Smooth muscle cell (in vitro differentiated cells): ENCODE measurements around the gene LCN1. TPM values are rescaled to one million over a fixed set of nuclear protein-coding genes. Genes with fewer than 3 reads are reported as not detected.

ENCODE experiments used
- DNase-seq: peaks from one replicate; lab custom pipeline; 2025; ENCODE audit not compliant: unreplicated experiment; lab: John Stamatoyannopoulos, UW
- H2AFZ ChIP-seq: fragments of 200-600 bp; sonication (generic); 2 replicates; pipeline ENCODE4 v1.6.0; 2016; ENCODE audit warnings: antibody characterized with exemption, low read depth, mild to moderate bottlenecking
- H3F3A ChIP-seq: fragments of 200-600 bp; sonication (generic); 2 replicates; pipeline ENCODE4 v1.6.0; 2017; ENCODE audit warnings: antibody characterized with exemption, low read depth
- H3K27ac ChIP-seq: fragments of 200-600 bp; sonication (generic); 2 replicates; pipeline ENCODE4 v1.5.1; 2016; ENCODE audit warnings: low read depth, mild to moderate bottlenecking
- H3K27me3 ChIP-seq: fragments of 200-600 bp; sonication (generic); 2 replicates; pipeline ENCODE4 v1.6.1; 2016; ENCODE audit warnings: low read depth, mild to moderate bottlenecking
- H3K36me3 ChIP-seq: fragments of 200-600 bp; sonication (generic); 2 replicates; pipeline ENCODE4 v1.5.1; 2016; ENCODE audit warnings: low read depth
- H3K4me1 ChIP-seq: fragments of 200-600 bp; sonication (generic); 2 replicates; pipeline ENCODE4 v1.5.1; 2016; ENCODE audit warnings: low read depth
- H3K4me2 ChIP-seq: fragments of 200-600 bp; sonication (generic); 2 replicates; pipeline ENCODE4 v1.6.0; 2016; ENCODE audit warnings: mild to moderate bottlenecking
- H3K4me3 ChIP-seq: fragments of 200-600 bp; sonication (generic); 2 replicates; pipeline ENCODE4 v1.5.1; 2016; ENCODE audit warnings: mild to moderate bottlenecking
- H3K79me2 ChIP-seq: fragments of 200-600 bp; sonication (generic); 2 replicates; pipeline ENCODE4 v1.6.0; 2016; ENCODE audit warnings: low read depth, mild to moderate bottlenecking
- H3K9ac ChIP-seq: fragments of 200-600 bp; sonication (generic); 2 replicates; pipeline ENCODE4 v1.6.0; 2016; ENCODE audit warnings: low read depth
- H3K9me3 ChIP-seq: fragments of 200-600 bp; sonication (generic); replicated peaks from 2 replicates; pipeline ENCODE4 v1.5.1; 2016; ENCODE audit warnings: low read depth
- H4K20me1 ChIP-seq: fragments of 200-600 bp; sonication (generic); 2 replicates; pipeline ENCODE4 v1.6.0; 2016; ENCODE audit warnings: low read depth
- WGBS: methylation state at CpG from one replicate; pipeline ENCODE4 v1.1.7; 2016; ENCODE audit warnings: low lambda C conversion rate; 5-methylcytosine and 5-hydroxymethylcytosine counted together
- polyA plus RNA-seq: library from polyadenylated mRNA; unstranded; fragments of >200 nt; fragmentation: Nextera tagmentation; extraction: Ambion mirVana; gene quantifications from 2 replicates; pipeline ENCODE4 v1.2.1, GENCODE V29; 2016
- total RNA-seq: library from RNA; depleted of rRNA; stranded (reverse); fragments of >200 nt; gene quantifications from 2 replicates; pipeline ENCODE4 v1.2.3, GENCODE V29; 2014
- TF ChIP-seq, protein P1 (sequence below): fragments of 200-600 bp; sonication (generic); IDR thresholded peaks from 2 replicates; pipeline ENCODE4 v1.5.1; 2017; ENCODE audit warnings: borderline replicate concordance, mild to moderate bottlenecking, antibody characterized with exemption; ENCODE audit not compliant: insufficient read depth, poor library complexity, severe bottlenecking

LCN1 gene
- total and polyA plus RNA-seq, 2 experiments from 2014 or later: 0.85 to 5.6 TPM

DNA sequence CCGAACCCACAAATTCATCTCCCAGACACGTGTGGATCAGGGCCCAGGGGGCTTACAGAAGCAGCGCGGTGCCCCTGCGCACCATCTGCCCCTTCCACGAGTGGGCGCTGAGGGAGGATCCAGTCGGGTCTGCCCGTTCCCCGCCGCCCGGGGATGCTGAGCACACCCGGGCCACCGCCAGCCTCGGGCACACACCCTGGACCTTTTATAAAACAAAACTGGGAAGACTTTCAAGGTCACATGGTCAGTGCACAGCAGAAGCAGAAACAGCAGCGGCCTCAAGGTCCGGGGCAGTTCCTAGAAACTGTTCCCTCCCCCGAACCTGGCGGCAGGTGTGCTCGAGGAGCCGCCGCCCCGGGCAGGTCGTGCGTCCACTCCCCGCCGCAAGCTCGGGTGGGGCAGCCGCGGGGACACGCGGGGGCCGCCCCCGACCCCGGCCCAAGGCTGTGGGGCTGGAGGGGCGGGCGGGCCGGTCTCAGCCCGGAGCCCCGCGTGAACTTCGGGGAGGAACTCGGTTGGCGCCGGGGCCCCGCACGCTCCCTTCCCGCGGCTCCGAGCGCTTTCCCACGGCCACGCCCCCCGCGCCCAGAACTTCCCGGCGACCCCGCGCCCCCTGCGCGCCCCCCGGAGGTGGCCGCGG lies 42.3 kb upstream of the LCN1 start:
- peaks cover 10% of the 10 kb centered on the region for H3K4me1 ChIP-seq
- peak overlapping the region; percentile 94 for H3K4me2 ChIP-seq
- H3K27me3 ChIP-seq: no peaks in the 10 kb centered on the region
- H2AFZ ChIP-seq: no peak overlapping the region
- H3K79me2 ChIP-seq: no peaks in the 10 kb centered on the region
- H3F3A ChIP-seq: no peaks in the 10 kb centered on the region
- peak overlapping the region; percentile 57 for H3K4me3 ChIP-seq
- no peaks in the 10 kb centered on the region for H3K9me3 ChIP-seq
- no peaks in the 10 kb centered on the region for H3K36me3 ChIP-seq
- H4K20me1 ChIP-seq: peaks cover 21% of the 10 kb centered on the region
- TF ChIP-seq, protein P1, sequence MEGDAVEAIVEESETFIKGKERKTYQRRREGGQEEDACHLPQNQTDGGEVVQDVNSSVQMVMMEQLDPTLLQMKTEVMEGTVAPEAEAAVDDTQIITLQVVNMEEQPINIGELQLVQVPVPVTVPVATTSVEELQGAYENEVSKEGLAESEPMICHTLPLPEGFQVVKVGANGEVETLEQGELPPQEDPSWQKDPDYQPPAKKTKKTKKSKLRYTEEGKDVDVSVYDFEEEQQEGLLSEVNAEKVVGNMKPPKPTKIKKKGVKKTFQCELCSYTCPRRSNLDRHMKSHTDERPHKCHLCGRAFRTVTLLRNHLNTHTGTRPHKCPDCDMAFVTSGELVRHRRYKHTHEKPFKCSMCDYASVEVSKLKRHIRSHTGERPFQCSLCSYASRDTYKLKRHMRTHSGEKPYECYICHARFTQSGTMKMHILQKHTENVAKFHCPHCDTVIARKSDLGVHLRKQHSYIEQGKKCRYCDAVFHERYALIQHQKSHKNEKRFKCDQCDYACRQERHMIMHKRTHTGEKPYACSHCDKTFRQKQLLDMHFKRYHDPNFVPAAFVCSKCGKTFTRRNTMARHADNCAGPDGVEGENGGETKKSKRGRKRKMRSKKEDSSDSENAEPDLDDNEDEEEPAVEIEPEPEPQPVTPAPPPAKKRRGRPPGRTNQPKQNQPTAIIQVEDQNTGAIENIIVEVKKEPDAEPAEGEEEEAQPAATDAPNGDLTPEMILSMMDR: peak; percentile 13
- no peak overlapping the region for H3K27ac ChIP-seq
- H3K9ac ChIP-seq: no peak overlapping the region
- DNase-seq: no peak
- WGBS: 15% methylated on average over 19 of the region's 64 CpGs

DNA sequence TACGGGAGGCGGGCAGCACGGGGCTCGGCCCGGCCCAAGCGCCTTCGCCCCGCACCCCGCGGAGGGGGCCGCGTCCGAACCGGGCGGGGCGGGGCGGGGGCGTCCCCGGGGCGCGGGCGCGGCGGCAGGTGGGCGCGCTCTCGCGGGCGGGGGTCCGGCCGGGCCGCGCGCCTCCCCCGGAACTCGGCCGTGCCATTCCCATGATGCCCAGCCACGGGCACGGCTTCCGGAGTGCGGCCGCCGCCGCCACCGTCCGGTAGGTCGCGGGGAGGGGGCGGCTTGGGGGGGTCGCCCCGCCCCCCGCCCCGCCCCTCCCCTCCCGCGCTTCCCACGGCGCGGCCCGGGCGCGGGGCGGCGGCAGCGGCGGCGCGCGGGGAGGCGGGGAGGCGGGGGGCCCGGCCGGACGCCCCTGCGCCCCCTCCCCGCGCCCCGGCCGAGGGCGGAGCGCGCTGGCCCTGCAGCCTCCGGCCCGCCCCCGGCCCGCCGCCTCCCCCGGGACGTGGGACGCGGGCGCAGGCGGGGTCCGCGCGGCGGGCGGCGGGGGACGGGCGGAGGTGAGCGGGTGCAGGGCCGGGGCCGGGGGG lies 41.7 kb upstream of the LCN1 start, which contains the start of gene PPP1R26:
PPP1R26 (plus strand) TSS at position 314 of the 584 bp plus-strand sequence. CDS start 4,729 bp downstream, outside the sequence.
- no peaks in the 10 kb centered on the region for H3F3A ChIP-seq
- peak within 1 kb of the TSS; percentile 48 for H3K9ac ChIP-seq
- no peak for DNase-seq
- peaks cover 21% of the 10 kb centered on the region for H4K20me1 ChIP-seq
- no peaks in the 10 kb centered on the region for H3K79me2 ChIP-seq
- H3K4me3 ChIP-seq: peak within 1 kb of the TSS; percentile 95
- peaks cover 10% of the 10 kb centered on the region for H3K4me1 ChIP-seq
- H3K36me3 ChIP-seq: no peaks in the 10 kb centered on the region
- peak within 1 kb of the TSS; percentile 98 for H3K4me2 ChIP-seq
- no peak within 1 kb of the TSS for H3K27ac ChIP-seq
- whole genome bisulfite sequencing: no CpG with 5 or more reads among the region's 103 CpGs
- H3K9me3 ChIP-seq: no peaks in the 10 kb centered on the region
- no peaks in the 10 kb centered on the region for H3K27me3 ChIP-seq
- H2AFZ ChIP-seq: peak within 1 kb of the TSS; percentile 95
- TF ChIP-seq, protein P1: no peak

DNA sequence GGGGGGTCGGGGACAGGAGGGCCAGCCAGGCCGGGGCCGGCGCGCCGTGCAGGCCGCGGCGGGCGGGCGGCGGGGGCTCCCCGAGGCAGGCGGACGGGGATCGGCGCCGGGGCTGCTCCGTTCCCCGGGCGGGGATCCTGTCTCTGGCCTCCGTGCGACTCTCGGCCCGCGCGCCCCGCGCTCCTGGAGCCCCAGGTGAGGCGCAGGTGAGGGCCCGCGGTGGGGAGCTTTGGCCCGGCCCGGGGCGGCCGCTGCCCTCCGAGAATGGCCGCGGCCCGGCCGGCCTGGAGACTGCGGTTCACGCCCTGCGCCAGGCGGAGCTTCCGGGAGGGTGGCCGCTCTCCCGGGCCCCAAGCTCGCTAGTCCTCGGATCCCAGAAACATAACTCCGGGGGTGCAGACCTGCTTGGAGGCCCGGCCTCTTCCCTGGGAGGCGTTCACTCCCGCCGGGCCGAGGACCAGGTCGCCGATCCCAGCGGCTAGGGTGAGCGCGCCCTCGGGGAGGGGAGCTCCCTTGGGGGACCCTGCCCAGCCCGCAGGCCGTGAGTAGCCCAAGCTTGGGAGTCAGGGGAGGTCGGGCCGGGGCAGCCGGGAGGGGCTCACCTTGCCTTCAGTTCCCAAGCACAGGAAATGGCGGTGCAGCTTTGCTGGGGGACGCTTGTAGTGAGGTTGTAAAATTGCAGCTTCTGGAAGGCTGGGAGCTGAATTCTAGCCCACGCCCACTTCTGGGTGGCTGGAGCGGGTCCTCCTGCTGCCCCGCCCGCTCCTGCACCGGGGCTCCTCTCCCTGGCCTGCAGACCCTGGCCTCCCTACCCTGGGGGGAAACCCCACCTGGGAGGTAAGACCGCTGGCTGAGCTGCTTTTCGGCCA lies 40.9 kb upstream of the LCN1 start:
- DNase-seq: no peak
- peak overlapping the region; percentile 98 for H3K4me2 ChIP-seq
- no peaks in the 10 kb centered on the region for H3K9me3 ChIP-seq
- peak overlapping the region; percentile 95 for H3K4me3 ChIP-seq
- no peak overlapping the region for H3K27ac ChIP-seq
- WGBS: 2% methylated on average over 41 of the region's 76 CpGs
- H3K9ac ChIP-seq: peak overlapping the region; percentile 48
- no peaks in the 10 kb centered on the region for H3K27me3 ChIP-seq
- H3K79me2 ChIP-seq: no peaks in the 10 kb centered on the region
- TF ChIP-seq, protein P1: no peak
- no peaks in the 10 kb centered on the region for H3F3A ChIP-seq
- peak overlapping the region; percentile 95 for H2AFZ ChIP-seq
- no peaks in the 10 kb centered on the region for H3K36me3 ChIP-seq
- peaks cover 8% of the 10 kb centered on the region for H3K4me1 ChIP-seq
- H4K20me1 ChIP-seq: peaks cover 21% of the 10 kb centered on the region
